ENCODE data around the gene ZNF292.
"Not testable (repeated sequence)": the region's sequence is repeated elsewhere in the genome, so short reads cannot be mapped to it uniquely, and the experiment has no call there.

The ZNF292 gene

DNA sequence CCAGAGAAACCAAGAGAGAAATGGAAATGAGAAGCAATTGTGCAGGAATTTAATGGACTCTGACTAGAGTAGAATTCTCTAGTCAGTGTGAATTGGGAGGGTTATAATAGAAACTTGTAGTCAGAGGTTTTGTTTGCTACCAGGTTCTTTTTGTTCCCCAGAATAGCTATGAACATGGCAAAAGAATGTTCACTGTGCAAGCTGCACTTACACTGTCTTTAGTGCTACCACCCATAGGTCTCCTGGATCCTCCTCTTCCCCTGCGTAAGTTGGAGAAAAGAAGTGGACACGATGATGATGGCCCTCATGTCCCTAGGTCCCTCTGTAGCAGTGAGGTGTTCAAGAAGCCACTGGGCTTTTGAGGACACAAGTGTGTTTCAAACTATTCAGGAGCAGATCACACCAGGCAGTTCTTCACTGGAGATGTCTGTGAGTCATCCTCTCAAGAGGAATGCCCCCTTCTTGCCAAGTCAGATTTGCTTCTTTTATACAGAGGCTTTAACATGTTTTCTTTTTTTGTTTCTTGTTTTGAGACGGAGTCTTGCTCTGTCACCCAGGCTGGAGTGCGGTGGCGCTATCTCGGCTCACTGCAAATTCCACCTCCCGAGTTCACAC is 119.4 kb downstream of the ZNF292 start:
- DNase-seq (ENCODE audit: low read depth in 2 of 2) = no peak

DNA sequence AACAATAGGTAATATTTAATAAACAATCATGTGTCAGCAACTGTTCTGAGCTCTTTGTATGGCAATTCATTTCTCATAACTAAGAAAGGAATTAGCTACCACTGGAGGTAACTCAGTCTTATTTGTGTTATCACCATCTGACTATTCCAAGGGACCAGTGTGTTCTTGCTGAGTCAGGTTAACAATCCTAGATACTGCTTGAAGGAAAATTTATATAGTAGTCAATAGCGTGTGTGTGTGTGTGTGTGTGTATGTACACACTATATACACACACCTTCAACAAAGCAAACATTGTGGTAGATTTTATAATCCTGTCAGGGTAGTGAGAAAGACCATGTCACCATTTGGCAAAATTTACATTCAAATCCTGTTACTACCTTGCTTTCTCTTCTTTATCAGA is 121.3 kb downstream of the ZNF292 start:
- DNase-seq (ENCODE audit: low read depth in 2 of 2) = no peak

DNA sequence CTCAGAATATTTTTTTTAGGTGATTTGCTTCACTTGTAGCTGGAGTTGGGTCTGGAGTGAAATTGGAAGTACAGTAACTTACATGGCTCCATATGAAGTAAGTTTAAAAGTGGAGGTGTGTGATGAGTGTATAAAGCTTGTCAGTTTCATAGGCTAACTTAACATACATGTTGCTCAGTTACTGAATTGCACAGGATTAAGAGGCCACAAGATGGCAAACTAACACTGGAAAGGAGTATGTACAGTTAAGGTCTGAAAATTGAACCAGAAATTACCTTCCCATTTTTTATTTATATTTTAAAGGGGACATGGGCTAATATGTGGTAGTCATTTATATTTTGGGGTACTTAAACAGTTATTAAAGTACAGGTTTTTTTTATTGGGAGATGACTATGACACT is 121.8 kb downstream of the ZNF292 start:
- DNase-seq (ENCODE audit: low read depth in 2 of 2) = no peak

DNA sequence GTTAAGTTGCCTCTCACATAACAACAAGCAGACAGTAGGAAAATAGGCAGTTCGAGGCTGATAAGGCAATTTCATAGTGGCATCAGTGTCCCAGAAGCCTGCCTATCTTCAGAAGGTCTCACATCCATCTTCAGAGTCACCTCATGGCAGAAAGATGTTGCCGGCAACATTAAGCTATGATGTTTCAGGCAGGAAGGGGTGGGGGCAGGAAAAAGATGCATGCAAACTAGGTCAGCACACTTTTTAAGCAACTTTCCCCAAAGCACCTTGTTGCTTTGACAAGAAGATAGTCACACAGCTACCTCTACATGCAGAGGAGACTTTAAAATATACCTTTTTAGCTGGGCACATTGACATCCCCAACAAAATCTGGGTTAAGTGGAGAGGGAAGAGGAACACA is 123.8 kb downstream of the ZNF292 start:
- no peak for DNase-seq (ENCODE audit: low read depth in 2 of 2)

DNA sequence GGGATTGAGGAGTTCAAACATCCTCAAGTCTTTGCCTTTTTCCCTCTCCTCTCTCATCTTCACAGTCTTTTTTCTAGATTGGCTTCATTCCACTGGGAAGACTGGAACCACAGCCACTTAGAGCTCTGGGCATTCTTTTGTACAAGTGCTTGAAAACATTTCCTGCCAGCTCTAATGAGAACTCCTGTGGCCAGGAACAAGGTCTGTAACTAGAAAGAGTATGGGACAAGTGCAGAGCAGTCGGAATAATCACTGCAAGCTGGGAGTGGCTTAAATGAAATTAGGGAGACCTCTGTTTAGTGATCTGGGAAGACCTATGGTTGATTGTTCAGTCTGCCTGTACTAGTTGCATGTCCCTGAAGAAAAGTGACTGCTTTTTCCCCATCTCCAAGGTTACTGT is 126.1 kb downstream of the ZNF292 start:
- no peak for DNase-seq (ENCODE audit: low read depth in 2 of 2)

DNA sequence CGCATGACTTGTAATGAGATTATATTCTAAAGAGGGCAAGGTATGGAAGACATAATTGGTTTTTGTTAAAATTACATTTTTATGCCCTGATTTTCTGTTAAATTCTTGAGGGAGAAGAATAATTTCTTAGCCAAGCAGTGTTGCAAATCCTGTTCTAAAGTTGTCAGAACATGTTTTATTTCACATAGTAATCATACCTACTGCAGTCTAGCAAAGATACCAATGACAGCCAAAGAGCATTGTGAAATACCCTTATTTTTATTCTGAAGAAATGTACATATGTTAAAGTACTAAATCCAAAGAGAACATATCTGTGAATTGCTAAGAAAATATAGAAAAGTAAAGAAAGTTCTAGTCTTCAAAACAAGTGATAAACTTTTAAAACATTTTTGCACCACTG is 127.4 kb downstream of the ZNF292 start:
- DNase-seq (ENCODE audit: low read depth in 2 of 2) = no peak

DNA sequence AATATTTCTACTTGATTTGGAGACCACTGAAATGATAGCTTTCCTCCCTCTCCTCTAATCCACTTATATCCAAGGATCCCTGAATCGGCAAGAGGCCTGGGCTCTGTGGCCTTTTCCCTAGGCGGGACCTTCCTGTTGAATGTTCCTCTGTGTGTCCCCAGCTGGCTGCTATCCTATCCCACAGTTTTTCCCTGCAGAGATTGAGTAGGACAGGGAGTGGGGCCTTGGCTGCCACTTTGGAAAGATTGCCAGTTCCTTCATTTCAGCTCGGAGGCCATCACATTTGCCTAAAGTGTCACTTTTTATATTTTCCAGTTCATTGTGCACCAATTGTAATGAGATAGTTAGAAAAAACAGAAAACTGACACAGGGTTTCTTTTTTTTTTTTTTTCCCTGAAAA is 128.1 kb downstream of the ZNF292 start:
- no peak for DNase-seq (ENCODE audit: low read depth in 2 of 2)

DNA sequence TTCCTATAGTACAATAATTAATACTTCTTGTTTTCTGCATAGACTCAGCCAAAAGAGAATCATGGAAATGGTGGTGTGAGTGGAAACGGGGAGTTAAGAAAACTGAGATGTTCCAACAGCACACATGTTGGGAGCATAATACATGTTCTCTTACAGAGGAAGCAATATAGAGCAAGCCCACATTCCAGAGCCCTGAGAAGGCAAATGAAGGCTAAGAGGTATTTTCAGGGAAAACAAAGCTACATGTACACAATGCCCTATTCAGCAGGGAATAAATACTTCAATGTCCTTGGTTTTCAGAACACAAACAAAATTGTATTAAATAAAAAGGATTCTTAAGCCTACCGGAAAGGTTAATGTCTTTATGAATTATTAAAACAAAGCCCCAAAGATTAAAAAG is 131.9 kb downstream of the ZNF292 start:
- no peak for DNase-seq (ENCODE audit: low read depth in 2 of 2)

DNA sequence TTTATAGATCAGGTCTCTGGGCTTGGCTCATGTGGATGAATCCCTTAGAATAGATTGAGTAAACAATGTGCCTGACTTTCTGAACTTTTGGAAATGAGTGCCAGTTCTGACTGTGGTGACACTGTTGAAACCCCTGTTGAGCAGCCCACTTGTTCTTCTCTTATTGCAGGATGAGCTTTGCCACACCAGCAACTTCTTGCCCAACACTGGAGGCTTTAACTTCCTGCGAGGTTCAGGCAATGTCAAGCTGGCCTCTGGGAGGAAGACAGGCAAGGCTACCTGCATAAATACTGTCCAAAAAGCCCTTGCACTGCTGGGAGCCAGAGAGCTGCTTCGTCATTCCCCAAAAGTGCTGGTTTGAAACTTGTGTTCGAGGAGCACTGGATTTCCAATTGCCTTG is 134.2 kb downstream of the ZNF292 start:
- no peak for DNase-seq (ENCODE audit: low read depth in 2 of 2)

DNA sequence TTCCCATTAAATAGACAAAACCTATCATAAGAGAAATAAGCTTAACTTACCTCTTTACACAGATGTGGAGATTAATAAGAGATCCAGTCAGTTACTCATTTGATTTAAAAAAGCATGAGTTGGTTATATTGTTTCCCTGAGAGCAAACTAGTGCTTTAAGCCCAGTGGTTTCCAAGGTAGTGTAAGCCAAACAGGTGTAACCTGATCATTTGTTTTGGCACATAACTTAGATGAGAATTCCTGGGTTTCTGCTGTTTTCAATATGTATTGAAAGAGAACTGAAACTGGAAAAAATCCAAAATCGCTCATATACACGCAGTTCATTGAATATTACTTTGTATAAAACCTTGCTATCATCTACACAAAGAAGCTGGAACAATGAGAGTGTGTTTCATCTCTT is 136.5 kb downstream of the ZNF292 start:
- DNase-seq (ENCODE audit: low read depth in 2 of 2) = no peak

DNA sequence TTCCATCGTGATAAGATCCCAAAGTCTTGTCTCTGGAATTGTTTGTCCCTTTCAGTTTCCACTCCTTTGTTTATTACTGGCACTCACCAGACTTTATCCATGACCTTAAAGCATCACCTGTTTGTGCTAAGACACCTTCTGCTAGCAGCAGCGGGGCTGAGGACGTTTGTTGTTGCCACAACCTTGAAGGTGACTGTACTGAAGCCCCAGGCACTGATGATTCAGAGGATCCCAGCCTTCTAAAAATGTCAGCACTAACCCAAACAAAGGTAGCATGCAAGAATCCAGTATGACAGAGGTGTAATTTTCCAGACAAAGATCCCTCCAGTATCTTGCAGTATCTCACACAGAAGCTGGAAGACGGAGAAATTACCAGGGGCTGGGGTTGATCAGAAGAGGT is 138.2 kb downstream of the ZNF292 start:
- no peak for DNase-seq (ENCODE audit: low read depth in 2 of 2)

DNA sequence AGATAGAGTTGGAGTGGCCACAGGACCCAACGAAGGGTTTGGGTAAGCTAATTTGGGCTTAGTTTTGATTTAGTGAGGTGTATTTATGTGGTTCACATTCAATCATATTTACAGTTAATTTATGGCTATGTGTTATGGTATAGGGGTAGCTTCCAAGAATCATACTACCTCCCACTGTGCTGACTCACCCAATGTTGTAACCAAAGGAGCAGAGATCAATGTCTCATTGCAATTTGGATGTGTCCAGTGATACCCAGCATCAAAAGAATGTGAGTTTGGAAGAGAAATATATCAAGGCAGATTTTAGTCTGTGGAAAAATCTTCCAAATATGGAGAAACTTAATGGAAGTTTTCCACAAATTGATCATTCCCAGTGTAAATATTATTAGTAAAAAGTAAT is 141.8 kb downstream of the ZNF292 start:
- DNase-seq (ENCODE audit: low read depth in 2 of 2) = no peak

DNA sequence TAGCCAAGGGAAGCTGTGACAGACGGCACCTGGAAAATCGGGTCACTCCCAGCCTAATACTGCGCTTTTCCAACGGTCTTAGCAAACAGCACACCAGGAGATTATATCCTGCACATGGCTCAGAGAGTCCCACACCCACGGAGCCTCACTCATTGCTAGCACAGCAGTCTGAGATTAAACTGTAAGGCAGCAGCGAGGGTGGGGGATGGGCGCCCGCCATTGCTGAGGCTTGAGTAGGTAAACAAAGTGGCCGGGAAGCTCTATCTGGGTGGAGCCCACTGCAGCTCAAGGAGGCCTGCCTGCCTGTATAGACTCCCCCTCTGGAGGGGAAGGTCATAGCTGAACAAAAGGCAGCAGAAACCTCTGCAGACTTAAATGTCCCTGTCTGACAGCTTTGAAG is 145.9 kb downstream of the ZNF292 start:
- not testable (repeated sequence) for DNase-seq (ENCODE audit: low read depth in 2 of 2)

DNA sequence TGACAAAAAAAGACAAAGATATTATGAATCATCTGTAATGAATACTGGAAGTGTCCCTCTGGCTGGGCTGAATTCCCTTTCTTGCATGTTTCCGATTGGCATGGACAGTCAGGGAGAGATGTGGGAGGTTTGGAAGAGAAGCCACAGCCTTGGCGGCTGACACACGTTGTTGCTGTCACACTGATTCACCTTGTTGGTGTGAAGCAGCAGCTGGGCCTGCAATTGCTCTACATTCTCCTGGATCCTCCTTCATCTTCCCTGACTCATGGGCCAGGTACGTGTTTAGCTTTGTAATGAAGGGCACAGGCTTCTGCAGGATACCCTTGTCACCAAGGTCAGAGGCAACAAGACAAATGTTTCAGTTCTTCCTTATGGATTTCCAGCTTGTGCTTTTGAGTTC is 153.6 kb downstream of the ZNF292 start:
- no peak for DNase-seq (ENCODE audit: low read depth in 2 of 2)

DNA sequence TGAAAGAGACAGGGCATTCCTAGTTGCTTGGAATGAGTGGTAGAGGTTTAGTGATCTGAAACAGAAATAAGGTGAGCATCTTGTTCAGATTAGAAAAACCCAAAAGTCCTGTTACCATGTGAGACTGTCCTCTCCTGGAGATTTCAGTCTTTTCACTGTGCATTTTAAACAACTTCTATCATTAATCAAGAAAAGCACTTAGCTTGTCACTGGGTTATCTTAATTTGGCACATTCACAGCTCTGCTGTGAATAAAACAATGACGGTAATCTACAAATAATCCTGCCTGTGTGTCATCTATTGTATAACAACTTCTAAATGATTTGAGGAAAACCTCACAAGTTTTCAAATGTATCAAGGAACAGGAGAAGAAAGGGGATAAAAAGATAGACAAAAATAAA is 157.5 kb downstream of the ZNF292 start:
- DNase-seq (ENCODE audit: low read depth in 2 of 2) = no peak
